Measurements from ENCODE around the gene RPL15.

The RPL15 gene

DNA sequence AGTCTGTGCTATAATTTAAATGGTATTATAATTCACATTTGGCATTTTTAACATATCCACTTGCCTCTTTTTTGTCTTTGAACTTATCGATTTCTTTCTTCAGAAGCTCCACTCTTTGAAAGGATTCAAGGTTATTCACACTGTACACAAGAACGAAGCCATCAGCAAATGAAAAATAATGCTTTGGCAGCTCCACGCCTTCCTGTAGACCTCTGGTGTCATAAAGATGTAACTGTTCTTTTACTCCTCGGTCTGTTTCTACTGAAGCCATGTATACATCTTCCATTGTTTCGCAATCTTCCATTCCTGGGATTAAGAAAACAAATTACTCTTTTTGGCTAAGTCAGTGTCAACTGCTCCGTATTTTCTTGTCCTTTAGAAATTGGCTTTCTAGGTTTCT, 16.2 kb upstream of the RPL15 start:
- H2AK5ac ChIP-seq (ENCODE audit: low read depth, low read length), result no peak overlapping the region
- H3K4ac ChIP-seq (ENCODE audit: low read length), result no peak overlapping the region
- H3K4me3 ChIP-seq (ENCODE audit: low read length in 2 of 2), result no peak overlapping the region
- H2BK15ac ChIP-seq (ENCODE audit: low read length), result no peak overlapping the region
- H2BK5ac ChIP-seq (ENCODE audit: low read length), result no peak overlapping the region
- H2AFZ ChIP-seq (ENCODE audit: low read length), result no peak overlapping the region
- H3K23ac ChIP-seq (ENCODE audit: low read depth, low read length, poor library complexity), result no peak overlapping the region
- no peak overlapping the region for H2BK12ac ChIP-seq (ENCODE audit: low read length)
- DNase-seq (ENCODE audit: low spot score), result no peak
- H3K4me1 ChIP-seq (ENCODE audit: control insufficient read depth in 2 of 2, insufficient read depth in 1 of 2, low read depth in 1 of 2, low read length in 2 of 2), result no peaks in the 10 kb centered on the region
- H3K9ac ChIP-seq (ENCODE audit: low read depth, low read length, poor library complexity), result no peak overlapping the region
- peaks cover 1% of the 10 kb centered on the region for H3K79me1 ChIP-seq (ENCODE audit: low read depth, low read length)
- H4K8ac ChIP-seq (ENCODE audit: low read depth, low read length), result no peak overlapping the region
- H3K18ac ChIP-seq (ENCODE audit: low read length), result no peak overlapping the region
- no CpG with 5 or more reads among the region's 6 CpGs for WGBS, 2 donors (ENCODE audit: extremely low coverage in 2 of 2, insufficient read length in 2 of 2, insufficient replicate concordance in 1 of 2)
- H3K9me3 ChIP-seq (replicated peaks in 1 of 2; ENCODE audit: control insufficient read depth in 2 of 2, insufficient read depth in 1 of 2, low read depth in 1 of 2, low read length in 2 of 2), result peaks cover 6 to 29% of the 10 kb centered on the region in 2 donors
- H3K27ac ChIP-seq (replicated peaks; ENCODE audit: low read length), result no peak overlapping the region
- no peak overlapping the region for H3K4me2 ChIP-seq (ENCODE audit: insufficient read depth, low read length, poor library complexity, severe bottlenecking)
- H3K14ac ChIP-seq (ENCODE audit: low read length), result no peak overlapping the region
- H3K27me3 ChIP-seq (ENCODE audit: control insufficient read depth in 3 of 3, insufficient read depth in 3 of 3, low read depth in 1 of 3, low read length in 3 of 3), result no peaks in the 10 kb centered on the region
- no peak overlapping the region for H2BK120ac ChIP-seq (ENCODE audit: low read depth, low read length)
- peaks cover 18 to 87% of the 10 kb centered on the region in 2 donors for H3K36me3 ChIP-seq (replicated peaks in 1 of 2; ENCODE audit: control insufficient read depth in 2 of 2, insufficient read depth in 2 of 2, low read length in 2 of 2)
- no peak overlapping the region for H4K91ac ChIP-seq (ENCODE audit: low read depth, low read length, poor library complexity)

- Histone ChIP-seq H3K36me3 (replicated peaks in 1 of 2; ENCODE audit: control insufficient read depth in 2 of 2, insufficient read depth in 2 of 2, low read length in 2 of 2) (peaks cover 8 to 90% of the 10 kb centered on the region in 2 donors), H2AK5ac (ENCODE audit: low read depth, low read length) (no peak overlapping the region)
Measured at GRCh38 chr3:23904545-23904944, 12.4 kb upstream of the RPL15 start.

DNA sequence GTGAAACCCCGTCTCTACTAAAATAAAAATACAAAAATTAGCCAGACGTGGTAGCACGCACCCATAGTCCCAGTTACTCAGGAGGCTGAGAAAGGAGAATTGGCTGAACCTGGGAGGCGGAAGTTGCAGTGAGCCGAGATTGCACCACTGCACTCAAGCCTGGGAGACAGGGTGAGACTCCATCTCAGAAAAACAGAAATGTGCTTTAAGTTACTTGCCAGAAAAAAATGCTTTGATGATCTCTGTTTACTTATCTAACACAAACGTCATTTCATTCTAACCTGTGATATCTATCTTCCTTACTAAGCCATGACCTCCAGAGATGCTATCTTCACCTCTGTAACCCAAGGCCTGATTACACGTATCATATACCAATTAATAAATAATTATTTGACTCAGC, 7.6 kb upstream of the RPL15 start:
- no peak overlapping the region for H4K91ac ChIP-seq (ENCODE audit: low read depth, low read length, poor library complexity)
- no peak overlapping the region for H3K27ac ChIP-seq (replicated peaks; ENCODE audit: low read length)
- no peaks in the 10 kb centered on the region for H3K27me3 ChIP-seq (ENCODE audit: control insufficient read depth in 3 of 3, insufficient read depth in 3 of 3, low read depth in 1 of 3, low read length in 3 of 3)
- no peak overlapping the region for H3K23ac ChIP-seq (ENCODE audit: low read depth, low read length, poor library complexity)
- H2BK120ac ChIP-seq (ENCODE audit: low read depth, low read length), result no peak overlapping the region
- no peak overlapping the region for H2AFZ ChIP-seq (ENCODE audit: low read length)
- no peak overlapping the region for H3K9ac ChIP-seq (ENCODE audit: low read depth, low read length, poor library complexity)
- no CpG with 5 or more reads among the region's 7 CpGs for WGBS, 2 donors (ENCODE audit: extremely low coverage in 2 of 2, insufficient read length in 2 of 2, insufficient replicate concordance in 1 of 2)
- H2AK5ac ChIP-seq (ENCODE audit: low read depth, low read length), result no peak overlapping the region
- H3K4me3 ChIP-seq (ENCODE audit: low read length in 2 of 2), result no peak overlapping the region
- H3K79me1 ChIP-seq (ENCODE audit: low read depth, low read length), result no peaks in the 10 kb centered on the region
- H3K4ac ChIP-seq (ENCODE audit: low read length), result no peak overlapping the region
- H3K4me2 ChIP-seq (ENCODE audit: insufficient read depth, low read length, poor library complexity, severe bottlenecking), result no peak overlapping the region
- peaks cover 4 to 66% of the 10 kb centered on the region in 2 donors for H3K36me3 ChIP-seq (replicated peaks in 1 of 2; ENCODE audit: control insufficient read depth in 2 of 2, insufficient read depth in 2 of 2, low read length in 2 of 2)
- no peak overlapping the region for H2BK12ac ChIP-seq (ENCODE audit: low read length)
- H3K14ac ChIP-seq (ENCODE audit: low read length), result no peak overlapping the region
- no peak overlapping the region for H2BK5ac ChIP-seq (ENCODE audit: low read length)
- H3K4me1 ChIP-seq (ENCODE audit: control insufficient read depth in 2 of 2, insufficient read depth in 1 of 2, low read depth in 1 of 2, low read length in 2 of 2), result no peaks in the 10 kb centered on the region
- no peak overlapping the region for H2BK15ac ChIP-seq (ENCODE audit: low read length)
- H3K9me3 ChIP-seq (replicated peaks in 1 of 2; ENCODE audit: control insufficient read depth in 2 of 2, insufficient read depth in 1 of 2, low read depth in 1 of 2, low read length in 2 of 2), result peaks cover 0 to 2% of the 10 kb centered on the region in 2 donors
- H3K18ac ChIP-seq (ENCODE audit: low read length), result no peak overlapping the region
- no peak overlapping the region for H4K8ac ChIP-seq (ENCODE audit: low read depth, low read length)
- no peak for DNase-seq (ENCODE audit: low spot score)

More at GRCh38 chr3:23904545-23904944, 12.4 kb upstream of the RPL15 start:
- H3K27me3 ChIP-seq (ENCODE audit: control insufficient read depth in 3 of 3, insufficient read depth in 3 of 3, low read depth in 1 of 3, low read length in 3 of 3), result no peaks in the 10 kb centered on the region
- no peak overlapping the region for H3K18ac ChIP-seq (ENCODE audit: low read length)
- H2BK5ac ChIP-seq (ENCODE audit: low read length), result no peak overlapping the region
- H2BK12ac ChIP-seq (ENCODE audit: low read length), result no peak overlapping the region
- H3K79me1 ChIP-seq (ENCODE audit: low read depth, low read length), result peaks cover 1% of the 10 kb centered on the region
- H2AFZ ChIP-seq (ENCODE audit: low read length), result no peak overlapping the region
- H3K4me2 ChIP-seq (ENCODE audit: insufficient read depth, low read length, poor library complexity, severe bottlenecking), result no peak overlapping the region
- no peak overlapping the region for H4K8ac ChIP-seq (ENCODE audit: low read depth, low read length)
- H3K23ac ChIP-seq (ENCODE audit: low read depth, low read length, poor library complexity), result no peak overlapping the region
- no peak overlapping the region for H3K14ac ChIP-seq (ENCODE audit: low read length)
- H4K91ac ChIP-seq (ENCODE audit: low read depth, low read length, poor library complexity), result no peak overlapping the region
- DNase-seq (ENCODE audit: low spot score), result no peak
- no peak overlapping the region for H2BK120ac ChIP-seq (ENCODE audit: low read depth, low read length)
- no peak overlapping the region for H3K27ac ChIP-seq (replicated peaks; ENCODE audit: low read length)
- no peak overlapping the region for H3K4ac ChIP-seq (ENCODE audit: low read length)
- no peaks in the 10 kb centered on the region for H3K4me1 ChIP-seq (ENCODE audit: control insufficient read depth in 2 of 2, insufficient read depth in 1 of 2, low read depth in 1 of 2, low read length in 2 of 2)
- H2BK15ac ChIP-seq (ENCODE audit: low read length), result no peak overlapping the region
- H3K4me3 ChIP-seq (ENCODE audit: low read length in 2 of 2), result no peak overlapping the region
- H3K9me3 ChIP-seq (replicated peaks in 1 of 2; ENCODE audit: control insufficient read depth in 2 of 2, insufficient read depth in 1 of 2, low read depth in 1 of 2, low read length in 2 of 2), result peaks cover 1 to 11% of the 10 kb centered on the region in 2 donors
- H3K9ac ChIP-seq (ENCODE audit: low read depth, low read length, poor library complexity), result no peak overlapping the region

DNA sequence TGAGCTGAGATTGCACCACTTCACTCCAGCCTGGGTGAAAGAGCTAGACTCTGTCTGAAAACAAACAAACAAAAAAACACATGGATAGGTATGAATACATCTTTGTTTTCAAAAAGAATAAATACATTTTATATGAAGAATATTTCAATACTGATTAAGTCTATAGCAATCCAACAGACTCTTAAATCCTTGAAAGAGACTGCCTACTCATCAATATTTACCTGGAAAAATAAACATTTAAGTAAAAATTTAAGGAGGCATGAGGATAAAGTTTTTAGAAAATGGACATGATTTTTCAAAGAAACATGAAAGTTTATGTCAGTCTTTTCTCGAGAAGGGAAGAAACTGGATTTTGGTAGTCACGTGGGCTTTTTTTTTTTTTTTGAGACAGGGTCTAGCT, 5.5 kb upstream of the RPL15 start:
- WGBS, 2 donors (ENCODE audit: extremely low coverage in 2 of 2, insufficient read length in 2 of 2, insufficient replicate concordance in 1 of 2), result no CpG with 5 or more reads among the region's 2 CpGs
- H2BK15ac ChIP-seq (ENCODE audit: low read length), result no peak overlapping the region
- H3K9me3 ChIP-seq (replicated peaks in 1 of 2; ENCODE audit: control insufficient read depth in 2 of 2, insufficient read depth in 1 of 2, low read depth in 1 of 2, low read length in 2 of 2), result no peaks in the 10 kb centered on the region
- no peak overlapping the region for H2AFZ ChIP-seq (ENCODE audit: low read length)
- H3K14ac ChIP-seq (ENCODE audit: low read length), result no peak overlapping the region
- no peak overlapping the region for H3K4me3 ChIP-seq (ENCODE audit: low read length in 2 of 2)
- H2BK12ac ChIP-seq (ENCODE audit: low read length), result no peak overlapping the region
- H2BK120ac ChIP-seq (ENCODE audit: low read depth, low read length), result no peak overlapping the region
- no peak for DNase-seq (ENCODE audit: low spot score)
- no peak overlapping the region for H2AK5ac ChIP-seq (ENCODE audit: low read depth, low read length)
- no peak overlapping the region for H3K18ac ChIP-seq (ENCODE audit: low read length)
- no peak overlapping the region for H3K4me2 ChIP-seq (ENCODE audit: insufficient read depth, low read length, poor library complexity, severe bottlenecking)
- no peaks in the 10 kb centered on the region for H3K27me3 ChIP-seq (ENCODE audit: control insufficient read depth in 3 of 3, insufficient read depth in 3 of 3, low read depth in 1 of 3, low read length in 3 of 3)
- H4K91ac ChIP-seq (ENCODE audit: low read depth, low read length, poor library complexity), result no peak overlapping the region
- H3K79me1 ChIP-seq (ENCODE audit: low read depth, low read length), result peaks cover under 1% of the 10 kb centered on the region
- no peak overlapping the region for H3K23ac ChIP-seq (ENCODE audit: low read depth, low read length, poor library complexity)
- no peak overlapping the region for H3K9ac ChIP-seq (ENCODE audit: low read depth, low read length, poor library complexity)
- H4K8ac ChIP-seq (ENCODE audit: low read depth, low read length), result no peak overlapping the region
- no peak overlapping the region for H2BK5ac ChIP-seq (ENCODE audit: low read length)
- H3K4ac ChIP-seq (ENCODE audit: low read length), result no peak overlapping the region
- H3K27ac ChIP-seq (replicated peaks; ENCODE audit: low read length), result no peak overlapping the region
- H3K4me1 ChIP-seq (ENCODE audit: control insufficient read depth in 2 of 2, insufficient read depth in 1 of 2, low read depth in 1 of 2, low read length in 2 of 2), result peaks cover 4 to 5% of the 10 kb centered on the region in 2 donors
- peaks cover 2 to 53% of the 10 kb centered on the region in 2 donors for H3K36me3 ChIP-seq (replicated peaks in 1 of 2; ENCODE audit: control insufficient read depth in 2 of 2, insufficient read depth in 2 of 2, low read length in 2 of 2)

All from neuronal stem cell (in vitro differentiated cells).